Progenitor cell of endocrine pancreas (in vitro differentiated cells): ENCODE data around the gene RCBTB1. TPM values are rescaled to one million over a fixed set of nuclear protein-coding genes. Genes with fewer than 3 reads are reported as not detected.

Source experiments
- DNase-seq: peaks from one replicate; pipeline ENCODE4 v3.0.0; 2021; ENCODE audit warnings: low spot score; ENCODE audit not compliant: unreplicated experiment
- H3K27ac Mint-ChIP-seq: 2 replicates; pipeline ENCODE4 v1.8.0; 2021; ENCODE audit warnings: mild to moderate bottlenecking, moderate library complexity, mixed read lengths
- H3K27me3 Mint-ChIP-seq: 2 replicates; pipeline ENCODE4 v1.8.0; 2021; ENCODE audit warnings: mixed read lengths
- H3K36me3 Mint-ChIP-seq: 2 replicates; pipeline ENCODE4 v1.8.0; 2022; ENCODE audit warnings: mixed read lengths; ENCODE audit not compliant: insufficient read depth
- H3K4me1 Mint-ChIP-seq: 2 replicates; pipeline ENCODE4 v1.8.0; 2021; ENCODE audit warnings: low read depth, mixed read lengths
- H3K4me3 Mint-ChIP-seq: 2 replicates; pipeline ENCODE4 v1.8.0; 2021; ENCODE audit warnings: low read depth, mild to moderate bottlenecking, moderate library complexity, mixed read lengths
- H3K9me3 Mint-ChIP-seq: 2 replicates; pipeline ENCODE4 v1.8.0; 2021; ENCODE audit warnings: low read depth, mixed read lengths
- total RNA-seq: library from RNA; stranded (reverse); gene quantifications from 2 replicates; pipeline ENCODE4 v1.2.1, GENCODE V29; 2021
- TF ChIP-seq, protein P1 (sequence below): fragments of 200-600 bp; sonication (generic); IDR thresholded peaks from one replicate; pipeline ENCODE4 v1.5.0; 2021; ENCODE audit warnings: antibody characterized with exemption, mild to moderate bottlenecking; ENCODE audit not compliant: unreplicated experiment

RCBTB1 gene
- total RNA-seq, 1 donor from 2014 or later: 29.8 TPM

DNA sequence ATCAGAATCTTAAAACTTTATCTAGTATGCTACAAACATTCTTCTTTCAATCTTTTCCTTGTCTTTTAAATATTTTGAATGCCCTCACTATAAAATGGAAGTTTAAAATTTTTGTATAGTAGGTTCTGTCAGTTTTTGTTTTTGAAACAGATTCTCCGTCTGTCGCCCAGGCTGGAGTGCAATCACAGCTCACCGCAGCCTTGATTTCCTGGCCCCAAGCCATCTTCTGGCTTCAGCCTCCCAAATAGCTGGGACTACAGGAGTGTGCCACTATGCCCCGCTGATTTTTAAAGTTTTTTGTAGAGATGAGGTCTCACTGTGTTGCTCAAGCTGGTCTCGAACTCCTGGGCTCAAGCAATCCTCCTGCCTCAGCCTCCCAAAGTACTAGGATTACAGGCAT lies 68.9 kb downstream of the RCBTB1 start:
- H3K4me3 Mint-ChIP-seq: no peak overlapping the region
- no peak overlapping the region for H3K27ac Mint-ChIP-seq
- no peaks in the 10 kb centered on the region for H3K27me3 Mint-ChIP-seq
- no peaks in the 10 kb centered on the region for H3K9me3 Mint-ChIP-seq
- H3K36me3 Mint-ChIP-seq: peaks cover 17% of the 10 kb centered on the region
- TF ChIP-seq, protein P1, sequence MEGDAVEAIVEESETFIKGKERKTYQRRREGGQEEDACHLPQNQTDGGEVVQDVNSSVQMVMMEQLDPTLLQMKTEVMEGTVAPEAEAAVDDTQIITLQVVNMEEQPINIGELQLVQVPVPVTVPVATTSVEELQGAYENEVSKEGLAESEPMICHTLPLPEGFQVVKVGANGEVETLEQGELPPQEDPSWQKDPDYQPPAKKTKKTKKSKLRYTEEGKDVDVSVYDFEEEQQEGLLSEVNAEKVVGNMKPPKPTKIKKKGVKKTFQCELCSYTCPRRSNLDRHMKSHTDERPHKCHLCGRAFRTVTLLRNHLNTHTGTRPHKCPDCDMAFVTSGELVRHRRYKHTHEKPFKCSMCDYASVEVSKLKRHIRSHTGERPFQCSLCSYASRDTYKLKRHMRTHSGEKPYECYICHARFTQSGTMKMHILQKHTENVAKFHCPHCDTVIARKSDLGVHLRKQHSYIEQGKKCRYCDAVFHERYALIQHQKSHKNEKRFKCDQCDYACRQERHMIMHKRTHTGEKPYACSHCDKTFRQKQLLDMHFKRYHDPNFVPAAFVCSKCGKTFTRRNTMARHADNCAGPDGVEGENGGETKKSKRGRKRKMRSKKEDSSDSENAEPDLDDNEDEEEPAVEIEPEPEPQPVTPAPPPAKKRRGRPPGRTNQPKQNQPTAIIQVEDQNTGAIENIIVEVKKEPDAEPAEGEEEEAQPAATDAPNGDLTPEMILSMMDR: no peak
- no peaks in the 10 kb centered on the region for H3K4me1 Mint-ChIP-seq
- no peak for DNase-seq

DNA sequence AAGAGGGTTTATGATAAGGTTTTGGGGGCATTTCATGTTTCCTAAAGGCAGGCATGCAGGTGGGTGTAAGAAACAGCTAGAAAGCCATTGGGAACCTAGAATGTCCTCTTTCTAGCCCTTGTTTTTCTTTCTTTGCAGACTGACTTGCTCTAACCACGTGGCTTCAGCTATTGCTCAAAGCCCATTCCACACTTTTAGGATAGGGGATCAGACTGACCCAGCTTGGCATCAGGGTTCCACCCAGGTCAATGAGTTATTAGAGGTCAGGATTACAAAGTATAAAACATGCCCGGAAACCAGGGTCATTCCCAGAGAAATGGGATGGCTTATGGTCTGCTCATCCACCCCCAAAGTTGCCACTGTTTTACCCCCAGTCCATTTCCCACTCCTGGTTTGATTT lies 72.8 kb downstream of the RCBTB1 start:
- DNase-seq: no peak
- TF ChIP-seq, protein P1: no peak
- Mint-ChIP-seq H3K27ac (no peak overlapping the region), H3K27me3 (no peaks in the 10 kb centered on the region), H3K9me3 (peaks cover 3% of the 10 kb centered on the region), H3K4me1 (no peaks in the 10 kb centered on the region), H3K36me3 (peaks cover 18% of the 10 kb centered on the region), H3K4me3 (no peak overlapping the region)

DNA sequence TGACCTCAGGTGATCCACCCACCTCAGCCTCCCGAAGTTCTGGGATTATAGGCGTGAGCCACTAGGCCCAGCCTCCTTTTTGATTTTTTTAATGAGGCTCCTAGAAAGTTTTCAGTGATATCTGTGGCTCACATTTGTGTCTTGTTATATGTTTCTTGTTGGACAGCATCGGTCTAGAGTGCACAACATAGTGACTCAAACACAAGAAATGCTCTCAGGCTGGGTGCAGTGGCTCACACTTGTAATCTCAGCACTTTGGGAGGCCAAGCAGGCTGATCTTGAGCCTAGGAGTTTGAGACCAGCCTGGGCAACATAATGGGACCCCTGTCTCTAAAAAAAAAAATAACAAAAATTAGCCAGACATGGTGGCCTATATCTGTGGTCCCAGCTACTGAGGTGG lies 81.4 kb downstream of the RCBTB1 start:
- Mint-ChIP-seq H3K36me3 (peaks cover 8% of the 10 kb centered on the region), H3K9me3 (no peaks in the 10 kb centered on the region), H3K27me3 (no peaks in the 10 kb centered on the region), H3K4me3 (no peak overlapping the region), H3K4me1 (no peaks in the 10 kb centered on the region), H3K27ac (no peak overlapping the region)
- TF ChIP-seq, protein P1: no peak
- no peak for DNase-seq

DNA sequence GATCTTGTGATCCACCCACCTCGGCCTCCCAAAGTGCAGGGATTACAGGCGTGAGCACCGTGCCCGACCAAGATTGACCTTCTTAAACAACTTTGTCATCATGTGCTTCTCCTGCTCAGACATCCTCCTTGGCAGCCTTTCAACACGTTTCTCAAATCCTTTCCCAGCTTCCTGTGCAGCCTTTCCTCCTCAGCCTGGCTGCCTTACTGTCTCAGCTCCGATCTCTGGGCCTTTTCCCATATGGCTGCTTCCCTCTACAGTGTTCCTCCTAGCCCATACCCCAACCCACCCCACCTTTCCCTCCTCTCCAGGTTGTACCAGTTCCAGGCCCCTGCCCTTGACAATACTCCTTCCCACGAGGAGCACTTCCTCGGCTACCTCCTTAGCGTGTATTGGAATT lies 82.4 kb downstream of the RCBTB1 start:
- Mint-ChIP-seq H3K4me1 (no peaks in the 10 kb centered on the region), H3K27me3 (no peaks in the 10 kb centered on the region), H3K27ac (no peak overlapping the region), H3K36me3 (peaks cover 8% of the 10 kb centered on the region), H3K4me3 (no peak overlapping the region), H3K9me3 (no peaks in the 10 kb centered on the region)
- DNase-seq: no peak
- TF ChIP-seq, protein P1: no peak

DNA sequence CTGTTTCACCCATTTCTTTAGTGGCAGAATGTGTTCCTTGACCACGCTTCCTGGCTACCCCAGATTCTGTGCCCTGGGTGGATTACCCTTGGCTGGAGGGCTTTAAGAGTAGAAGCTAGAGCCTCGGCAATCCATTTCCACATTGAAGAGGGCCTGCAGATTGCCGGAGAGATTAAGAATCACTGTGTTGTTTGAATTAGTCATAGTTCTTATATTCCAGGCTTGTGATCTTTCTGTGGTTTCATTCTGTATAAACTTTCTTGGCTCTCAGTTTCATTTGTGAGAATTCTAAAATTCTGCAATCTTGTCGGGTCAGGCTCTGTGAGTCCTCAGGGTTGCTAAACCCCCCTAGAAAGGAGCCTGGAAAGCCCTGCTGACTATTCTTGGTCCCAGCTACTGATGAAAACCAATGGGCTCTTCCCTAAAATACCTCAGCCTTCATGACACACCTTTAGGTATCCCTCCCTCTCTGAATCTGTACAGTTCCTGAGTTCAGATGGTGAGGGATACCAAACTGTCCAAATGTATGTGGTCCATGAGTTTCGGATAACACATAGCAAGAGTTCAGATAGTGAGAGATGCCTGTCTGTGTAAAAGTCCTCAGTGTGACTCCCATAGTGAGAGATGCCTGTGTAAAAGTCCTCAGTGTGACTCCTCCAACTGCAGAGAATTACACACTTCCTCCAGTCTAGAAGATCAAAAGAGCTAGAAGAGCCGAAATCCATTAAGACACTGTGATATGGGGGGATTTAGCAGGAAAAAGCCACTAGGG lies 85.3 kb downstream of the RCBTB1 start:
- TF ChIP-seq, protein P1: no peak
- no peaks in the 10 kb centered on the region for H3K9me3 Mint-ChIP-seq
- DNase-seq: no peak
- H3K4me3 Mint-ChIP-seq: no peak overlapping the region
- no peak overlapping the region for H3K27ac Mint-ChIP-seq
- peaks cover 6% of the 10 kb centered on the region for H3K36me3 Mint-ChIP-seq
- H3K4me1 Mint-ChIP-seq: peaks cover 2% of the 10 kb centered on the region
- no peaks in the 10 kb centered on the region for H3K27me3 Mint-ChIP-seq
